GM21423 (cell line): ENCODE results near the gene CHI3L1.

Experiments used
- ATAC-seq: cut with Tn5 transposase; IDR thresholded peaks from one replicate; pipeline ENCODE4 v1.9.1; 2021; ENCODE audit warnings: mild to moderate bottlenecking, moderate library complexity; ENCODE audit not compliant: unreplicated experiment

CHI3L1 gene

DNA sequence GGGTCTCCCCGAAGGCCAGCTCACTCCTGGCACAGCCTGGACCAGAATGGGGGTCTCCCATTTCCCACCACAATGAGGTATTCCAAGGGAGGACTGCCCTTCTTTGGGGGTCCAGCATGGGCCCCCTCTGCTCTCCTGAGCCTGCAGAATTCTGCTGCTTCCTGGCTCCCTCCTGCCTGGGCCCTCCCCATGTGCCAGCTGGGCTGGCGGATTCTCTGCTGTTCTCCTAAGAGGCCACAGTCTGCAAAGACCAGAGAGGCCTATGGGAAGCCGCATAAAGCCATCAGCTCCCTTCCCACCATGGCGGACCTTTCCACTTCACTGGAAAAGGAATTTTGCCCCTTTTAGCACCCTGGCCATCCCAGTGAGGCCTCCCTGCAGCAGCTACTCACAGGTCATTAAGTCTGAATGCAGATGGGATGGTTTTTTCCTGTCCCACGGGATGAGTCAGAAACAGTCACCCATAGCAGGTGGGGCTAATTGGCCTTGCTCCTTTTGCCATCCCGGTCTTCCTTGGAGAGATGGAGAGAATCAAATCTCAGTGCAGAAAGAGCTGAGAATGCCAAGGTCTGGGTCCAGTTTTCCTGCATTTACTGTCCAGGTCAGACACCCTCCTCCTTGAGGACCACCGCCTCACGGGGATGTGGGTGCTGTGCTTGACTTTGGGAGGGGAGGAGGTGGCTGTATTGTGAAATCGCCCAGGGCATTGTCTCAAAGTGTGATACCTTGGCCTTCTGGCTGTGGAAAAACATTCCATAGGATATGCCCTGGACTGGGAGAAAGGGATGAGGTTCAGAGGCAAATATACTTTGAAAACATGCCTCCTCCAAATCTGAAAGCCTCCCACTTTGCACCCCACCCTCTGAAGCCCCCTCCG is 34.1 kb downstream of the CHI3L1 start:
- no peak for ATAC-seq

- ATAC-seq: no peak
Measured at GRCh38 chr1:203151362-203152157, 34.9 kb downstream of the CHI3L1 start.

DNA sequence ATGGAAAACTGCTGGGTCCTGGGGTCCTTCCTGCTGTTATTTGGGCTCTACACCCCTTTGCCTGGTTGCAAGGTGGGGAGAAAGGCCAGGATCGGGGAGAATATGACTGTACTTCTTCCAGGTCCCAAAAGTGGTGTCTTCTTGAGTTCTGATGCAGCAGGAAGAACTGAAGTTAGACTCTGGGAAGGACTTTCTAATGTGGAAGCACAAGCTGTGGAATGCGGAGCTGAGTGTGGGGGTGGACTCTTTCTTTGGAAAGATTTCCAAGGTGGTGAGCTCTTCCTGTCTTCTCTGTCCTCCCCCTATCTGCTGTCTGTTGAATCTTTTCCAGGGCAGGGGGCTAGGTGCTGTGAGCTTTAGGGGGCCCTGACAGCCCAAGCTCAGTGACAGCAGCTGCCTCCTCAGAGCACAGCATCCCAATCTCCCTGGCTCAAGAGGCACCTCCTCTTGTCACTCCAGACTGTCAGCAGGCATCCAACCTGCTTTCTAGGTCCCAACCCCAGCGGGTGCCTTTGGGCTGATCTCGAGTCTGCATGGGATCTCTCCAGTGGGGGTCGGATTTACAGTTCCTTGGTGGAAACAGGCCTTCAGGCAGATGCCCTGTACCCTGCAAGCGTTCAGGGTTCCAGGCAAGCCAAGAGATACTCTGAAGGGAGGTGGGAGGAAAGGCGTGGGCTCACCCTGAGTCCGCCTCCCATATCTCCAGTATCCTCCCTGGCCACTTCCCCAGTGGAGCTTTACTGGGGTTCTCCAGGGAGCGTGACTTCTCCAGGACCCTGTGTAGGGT is 35.8 kb downstream of the CHI3L1 start:
- no peak for ATAC-seq

- no peak for ATAC-seq
Measured at GRCh38 chr1:203149188-203149840, 37.2 kb downstream of the CHI3L1 start.

GRCh38 chr1:203148579-203148978 is 37.9 kb downstream of the CHI3L1 start:
- ATAC-seq: no peak

- ATAC-seq: no peak
Measured at GRCh38 chr1:203148127-203148526, 38.4 kb downstream of the CHI3L1 start.

DNA sequence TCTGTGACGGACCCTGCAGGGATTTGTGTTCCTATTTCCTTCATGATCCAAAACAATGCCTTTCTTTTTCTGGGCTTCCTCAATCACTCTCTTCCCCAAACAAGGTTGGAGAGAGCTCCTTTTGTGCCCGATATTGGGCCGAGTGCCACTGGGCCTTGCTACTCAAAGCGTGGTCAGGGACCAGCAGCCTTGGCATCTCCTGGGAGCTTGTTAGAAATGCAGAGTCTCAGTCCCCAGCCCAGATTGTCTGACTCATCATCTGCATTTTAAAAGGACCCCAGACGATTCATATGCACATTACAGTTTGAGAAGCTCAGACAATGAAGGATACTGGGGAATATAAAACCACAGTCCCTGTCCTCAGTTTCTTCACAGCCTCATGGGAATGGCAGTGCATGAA is 39.1 kb downstream of the CHI3L1 start:
- ATAC-seq: no peak

DNA sequence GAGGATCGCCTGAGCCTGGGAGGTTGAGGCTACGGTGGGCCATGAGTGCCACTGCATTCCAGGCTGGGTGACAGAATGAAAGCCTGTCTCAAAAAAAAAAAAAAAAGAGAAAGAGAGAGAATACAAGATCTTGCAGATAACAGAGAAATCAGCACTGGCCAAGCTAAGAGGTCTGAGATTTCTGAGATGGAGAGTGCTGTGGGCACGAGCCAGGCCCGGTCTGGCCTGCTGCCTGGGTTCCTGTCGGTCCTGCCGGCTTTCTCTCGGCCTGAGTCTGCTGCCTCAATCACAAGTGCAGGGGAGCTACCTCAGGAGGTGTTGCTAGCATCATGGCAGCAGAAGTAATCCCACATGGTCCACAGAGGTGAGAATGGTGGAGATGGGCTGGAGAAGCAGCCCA is 40.0 kb downstream of the CHI3L1 start:
- ATAC-seq: no peak

DNA sequence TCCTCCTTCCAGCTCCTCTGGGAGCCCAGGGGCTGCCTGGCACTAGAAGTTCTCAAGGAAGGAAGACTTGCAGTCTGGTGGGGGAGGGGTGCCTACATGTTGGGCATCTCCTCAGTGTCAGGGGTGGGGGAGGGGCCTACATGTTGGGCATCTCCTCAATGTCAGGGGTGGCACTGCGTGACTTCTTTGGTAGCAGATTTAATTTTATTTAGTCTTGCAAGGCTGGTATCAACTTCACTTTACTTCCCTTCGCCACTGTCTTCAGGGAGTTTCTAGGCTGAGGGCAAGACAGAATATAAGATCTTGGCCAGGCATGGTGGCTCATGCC is 40.5 kb downstream of the CHI3L1 start:
- ATAC-seq: no peak

DNA sequence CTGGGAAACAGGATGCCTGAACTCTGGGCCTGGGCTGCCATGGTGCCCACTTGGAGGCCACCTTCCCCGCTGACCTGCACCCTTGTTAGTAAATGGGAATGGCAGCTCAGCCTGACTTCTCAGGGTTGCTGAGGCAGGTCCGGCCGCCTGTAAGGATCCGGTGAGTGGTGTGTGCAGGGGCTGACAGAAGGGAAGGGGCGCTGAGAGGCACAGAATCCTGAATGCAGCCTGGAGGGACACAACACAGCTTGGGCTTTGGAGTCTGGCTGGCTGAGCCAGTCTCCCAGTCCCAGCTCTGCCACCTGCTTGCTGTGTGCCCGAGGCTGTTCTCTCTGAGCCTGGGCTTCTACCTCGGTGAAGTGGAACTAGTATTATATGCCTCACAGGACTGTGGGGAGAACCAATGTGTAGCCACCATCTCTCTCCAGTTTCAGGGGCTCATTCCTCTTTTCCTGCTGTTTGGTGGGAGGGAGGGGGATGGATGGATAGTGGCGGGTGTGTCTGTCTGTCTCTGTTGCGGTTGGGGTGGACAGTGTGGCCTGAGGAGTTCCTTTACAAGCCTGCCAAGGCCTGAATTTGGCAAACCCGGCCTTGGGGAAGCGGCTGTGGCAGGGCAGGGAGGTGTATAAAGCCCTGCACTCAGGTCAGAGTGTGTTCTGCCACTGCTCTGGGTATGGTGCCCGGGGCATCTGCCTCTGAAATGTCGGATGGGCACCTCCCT is 41.0 kb downstream of the CHI3L1 start:
- ATAC-seq: no peak

DNA sequence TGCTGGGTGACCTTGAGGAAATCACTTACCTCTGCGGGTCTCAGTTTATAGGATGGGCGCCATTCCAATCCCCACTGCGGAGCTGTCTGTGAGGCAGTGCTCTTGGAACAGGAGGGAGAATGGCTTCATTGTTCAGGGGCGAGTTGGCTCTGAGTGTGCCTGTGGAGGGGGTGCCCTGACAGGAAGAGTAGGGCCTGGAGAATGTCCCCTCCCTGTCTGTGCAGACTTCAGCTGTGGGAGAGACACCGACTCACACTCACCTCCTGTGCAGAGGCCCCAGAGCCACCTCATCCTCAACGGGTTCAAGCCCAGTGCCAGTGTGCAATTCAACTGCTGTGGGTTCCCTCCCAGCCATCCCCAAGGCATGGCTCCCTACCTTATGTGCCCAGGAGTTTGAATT is 41.8 kb downstream of the CHI3L1 start:
- no peak for ATAC-seq

- ATAC-seq: no peak
Measured at GRCh38 chr1:203143641-203144040, 42.9 kb downstream of the CHI3L1 start.

DNA sequence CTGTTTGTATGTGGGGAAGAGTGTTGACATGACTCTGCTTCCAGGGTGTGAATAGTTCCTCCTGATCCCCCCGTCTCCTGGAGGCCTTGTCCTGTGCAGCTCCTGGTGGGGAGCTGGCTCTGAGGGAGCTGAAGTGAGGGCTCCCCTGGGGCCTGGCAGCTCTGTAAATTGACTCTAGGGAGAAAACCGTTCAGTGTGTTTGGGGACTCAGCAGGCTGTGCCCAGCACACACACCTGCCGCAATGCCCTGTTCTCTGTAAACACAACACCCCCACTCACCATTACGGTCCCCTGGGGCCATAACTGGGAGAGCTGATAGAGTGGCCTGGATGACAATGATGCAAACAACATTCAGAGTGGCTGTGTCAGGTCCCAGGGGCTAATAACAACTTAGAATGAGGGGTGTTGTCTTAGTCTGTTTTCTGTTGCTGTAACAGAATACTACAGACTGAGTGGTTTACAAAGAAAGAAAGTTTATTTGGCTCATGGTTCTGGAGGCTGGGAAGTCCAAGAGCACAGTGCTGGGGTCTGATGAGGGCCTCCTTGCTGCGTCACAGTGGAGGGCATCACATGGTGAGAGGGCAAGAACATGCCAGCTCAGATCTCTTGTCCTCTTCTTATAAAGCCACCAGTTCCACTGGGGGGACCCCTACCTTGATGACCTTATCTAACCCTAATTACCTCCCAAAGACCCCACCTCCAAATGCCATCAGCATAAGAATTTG is 43.7 kb downstream of the CHI3L1 start:
- no peak for ATAC-seq

- no peak for ATAC-seq
Measured at GRCh38 chr1:203142124-203142523, 44.4 kb downstream of the CHI3L1 start.

- ATAC-seq: no peak
Measured at GRCh38 chr1:203140743-203141520, 45.6 kb downstream of the CHI3L1 start.

DNA sequence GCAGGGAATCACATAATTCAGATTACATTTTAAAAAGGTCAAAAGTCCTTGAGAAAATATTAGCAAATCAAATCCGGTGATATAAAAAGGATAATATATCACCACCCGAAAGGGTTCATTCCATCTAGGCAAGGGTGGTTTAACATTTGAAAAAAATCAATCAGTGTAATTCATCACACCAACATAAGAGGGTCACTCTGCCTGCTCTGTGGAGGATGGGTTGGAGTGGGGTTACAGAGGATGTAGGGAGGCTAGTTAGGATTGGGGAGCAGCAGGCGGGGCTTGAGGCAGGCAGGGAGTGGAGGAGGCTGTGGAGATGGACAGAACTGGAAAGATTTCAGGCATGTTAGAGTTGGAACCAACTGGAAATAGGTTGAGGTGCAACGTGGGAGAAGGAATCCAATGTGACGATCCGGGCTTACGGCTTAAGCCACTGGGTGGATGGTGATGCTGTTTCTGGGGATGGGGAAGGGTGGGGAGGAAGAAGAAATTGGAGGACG is 46.5 kb downstream of the CHI3L1 start:
- ATAC-seq: no peak

- ATAC-seq: no peak
Measured at GRCh38 chr1:203138066-203138465, 48.4 kb downstream of the CHI3L1 start.

DNA sequence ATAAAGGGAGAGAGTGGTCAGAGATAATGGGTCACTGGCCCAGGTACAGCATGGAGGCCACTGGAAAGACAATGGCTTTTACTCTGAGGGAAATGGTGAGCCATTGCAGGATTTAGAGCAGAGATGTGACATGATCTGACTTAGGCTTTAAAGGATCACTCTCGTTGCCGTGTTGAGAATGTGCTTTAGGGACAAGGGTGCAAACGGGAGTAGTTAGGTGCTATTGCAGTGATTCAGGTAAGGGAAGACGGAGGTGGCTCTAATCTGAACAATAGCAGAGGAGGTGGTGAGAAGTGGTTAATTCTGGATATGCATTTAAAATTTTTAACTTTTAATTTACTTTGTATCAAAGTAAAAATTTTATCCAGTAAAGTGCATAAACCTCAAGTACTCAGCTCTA is 49.2 kb downstream of the CHI3L1 start:
- no peak for ATAC-seq
